Glutamatergic neuron (in vitro differentiated cells): Measurements from ENCODE around the gene FAM83G. TPM values are rescaled to one million over a fixed set of nuclear protein-coding genes. Genes with fewer than 3 reads are reported as not detected.

Source experiments
- DNase-seq: peaks from one replicate; pipeline ENCODE4 v3.0.0; 2022
- H3K27ac Mint-ChIP-seq: one replicate; pipeline ENCODE4 v1.8.0; 2020; ENCODE audit warnings: mild to moderate bottlenecking, mixed read lengths, inconsistent platforms; ENCODE audit not compliant: unreplicated experiment
- H3K27me3 Mint-ChIP-seq: one replicate; pipeline ENCODE4 v1.8.0; 2020; ENCODE audit warnings: mild to moderate bottlenecking, moderate library complexity, mixed read lengths, inconsistent platforms; ENCODE audit not compliant: unreplicated experiment
- H3K36me3 Mint-ChIP-seq: one replicate; pipeline ENCODE4 v1.8.0; 2020; ENCODE audit warnings: mild to moderate bottlenecking, mixed read lengths, inconsistent platforms; ENCODE audit not compliant: unreplicated experiment
- H3K4me1 Mint-ChIP-seq: one replicate; pipeline ENCODE4 v1.8.0; 2020; ENCODE audit warnings: mild to moderate bottlenecking, low read depth, mixed read lengths, inconsistent platforms; ENCODE audit not compliant: unreplicated experiment
- H3K4me3 Mint-ChIP-seq: one replicate; pipeline ENCODE4 v1.8.0; 2020; ENCODE audit warnings: mild to moderate bottlenecking, mixed read lengths, inconsistent platforms; ENCODE audit not compliant: unreplicated experiment
- H3K9me3 Mint-ChIP-seq: one replicate; pipeline ENCODE4 v1.8.0; 2020; ENCODE audit warnings: mild to moderate bottlenecking, moderate library complexity, mixed read lengths, inconsistent platforms; ENCODE audit not compliant: unreplicated experiment
- total RNA-seq: library from RNA; stranded (reverse); fragmentation: NEBNext Ultra II Directional; extraction: Animal tissue kit (Norgen Biotek cat#: 25700); gene quantifications from one replicate; pipeline ENCODE4 v1.2.1, GENCODE V29; 2021; ENCODE audit not compliant: unreplicated experiment
- TF ChIP-seq, protein P1 (sequence below): fragments of 200-600 bp; sonication (generic); IDR thresholded peaks from one replicate; pipeline ENCODE4 v1.5.0; 2021; ENCODE audit not compliant: partially characterized antibody, unreplicated experiment

Gene FAM83G
- total RNA-seq, 1 donor from 2014 or later = 2.0 TPM

- H3K9me3 Mint-ChIP-seq = peaks cover 1% of the 10 kb centered on the region
- no peaks in the 10 kb centered on the region for H3K27me3 Mint-ChIP-seq
- no peaks in the 10 kb centered on the region for H3K36me3 Mint-ChIP-seq
- no peak for DNase-seq
- no peak overlapping the region for H3K27ac Mint-ChIP-seq
- H3K4me3 Mint-ChIP-seq = no peak overlapping the region
- TF ChIP-seq, protein P1, sequence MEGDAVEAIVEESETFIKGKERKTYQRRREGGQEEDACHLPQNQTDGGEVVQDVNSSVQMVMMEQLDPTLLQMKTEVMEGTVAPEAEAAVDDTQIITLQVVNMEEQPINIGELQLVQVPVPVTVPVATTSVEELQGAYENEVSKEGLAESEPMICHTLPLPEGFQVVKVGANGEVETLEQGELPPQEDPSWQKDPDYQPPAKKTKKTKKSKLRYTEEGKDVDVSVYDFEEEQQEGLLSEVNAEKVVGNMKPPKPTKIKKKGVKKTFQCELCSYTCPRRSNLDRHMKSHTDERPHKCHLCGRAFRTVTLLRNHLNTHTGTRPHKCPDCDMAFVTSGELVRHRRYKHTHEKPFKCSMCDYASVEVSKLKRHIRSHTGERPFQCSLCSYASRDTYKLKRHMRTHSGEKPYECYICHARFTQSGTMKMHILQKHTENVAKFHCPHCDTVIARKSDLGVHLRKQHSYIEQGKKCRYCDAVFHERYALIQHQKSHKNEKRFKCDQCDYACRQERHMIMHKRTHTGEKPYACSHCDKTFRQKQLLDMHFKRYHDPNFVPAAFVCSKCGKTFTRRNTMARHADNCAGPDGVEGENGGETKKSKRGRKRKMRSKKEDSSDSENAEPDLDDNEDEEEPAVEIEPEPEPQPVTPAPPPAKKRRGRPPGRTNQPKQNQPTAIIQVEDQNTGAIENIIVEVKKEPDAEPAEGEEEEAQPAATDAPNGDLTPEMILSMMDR = no peak
- H3K4me1 Mint-ChIP-seq = no peaks in the 10 kb centered on the region
Observed at GRCh38 chr17:18955009-18955408, 49.6 kb downstream of the FAM83G start.

GRCh38 chr17:18954321-18954720 lies 50.2 kb downstream of the FAM83G start:
- no peaks in the 10 kb centered on the region for H3K27me3 Mint-ChIP-seq
- H3K9me3 Mint-ChIP-seq = peaks cover 5% of the 10 kb centered on the region
- no peak overlapping the region for H3K27ac Mint-ChIP-seq
- H3K4me1 Mint-ChIP-seq = no peaks in the 10 kb centered on the region
- no peak overlapping the region for H3K4me3 Mint-ChIP-seq
- H3K36me3 Mint-ChIP-seq = no peaks in the 10 kb centered on the region
- TF ChIP-seq, protein P1 = no peak
- no peak for DNase-seq

- H3K9me3 Mint-ChIP-seq = peaks cover 5% of the 10 kb centered on the region
- no peaks in the 10 kb centered on the region for H3K36me3 Mint-ChIP-seq
- H3K4me3 Mint-ChIP-seq = no peak overlapping the region
- TF ChIP-seq, protein P1 = no peak
- DNase-seq = no peak
- H3K27me3 Mint-ChIP-seq = no peaks in the 10 kb centered on the region
- H3K27ac Mint-ChIP-seq = peak overlapping the region; percentile 62
- no peaks in the 10 kb centered on the region for H3K4me1 Mint-ChIP-seq
Observed at GRCh38 chr17:18953231-18953728, 51.3 kb downstream of the FAM83G start.

GRCh38 chr17:18951941-18952842 lies 52.4 kb downstream of the FAM83G start, which contains the start of gene SLC5A10:
Gene SLC5A10, plus strand, starts transcription at chr17:18952165. Its CDS starts 41 bp downstream, at chr17:18952206.
- DNase-seq = no peak

More at GRCh38 chr17:18951941-18952842, 52.4 kb downstream of the FAM83G start, which contains the start of gene SLC5A10:
- TF ChIP-seq, protein P1 = peak; percentile 17
- Mint-ChIP-seq H3K9me3 (peaks cover 5% of the 10 kb centered on the region), H3K27me3 (no peaks in the 10 kb centered on the region), H3K4me1 (no peaks in the 10 kb centered on the region), H3K27ac (no peak within 1 kb of the TSS), H3K4me3 (no peak within 1 kb of the TSS), H3K36me3 (no peaks in the 10 kb centered on the region)
